ENCODE results near the gene TIGD7.

Gene TIGD7

DNA sequence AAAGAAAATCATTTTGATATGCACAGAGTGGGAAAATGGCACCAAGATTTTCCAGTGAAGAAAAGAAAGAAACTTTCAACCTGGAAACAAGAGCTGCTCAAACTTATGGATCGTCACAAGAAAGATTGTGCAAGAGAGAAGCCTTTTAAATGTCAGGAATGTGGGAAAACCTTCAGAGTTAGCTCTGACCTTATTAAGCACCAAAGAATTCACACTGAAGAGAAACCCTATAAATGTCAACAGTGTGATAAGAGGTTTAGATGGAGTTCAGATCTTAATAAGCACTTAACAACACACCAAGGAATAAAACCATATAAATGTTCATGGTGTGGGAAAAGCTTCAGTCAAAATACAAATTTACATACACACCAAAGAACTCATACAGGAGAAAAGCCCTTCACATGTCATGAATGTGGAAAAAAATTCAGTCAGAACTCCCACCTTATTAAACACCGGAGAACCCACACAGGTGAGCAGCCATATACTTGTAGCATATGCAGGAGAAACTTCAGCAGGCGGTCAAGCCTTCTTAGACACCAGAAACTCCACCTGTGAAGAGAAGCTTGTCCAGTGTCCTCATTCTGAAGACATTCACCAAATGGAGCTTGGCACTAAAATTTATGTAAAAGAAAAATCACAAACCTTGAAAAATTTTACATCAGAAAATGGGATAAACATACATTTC, 12.2 kb upstream of the TIGD7 start:
- TF ChIP-seq POLR2AphosphoS5 (IDR thresholded peaks at IDR 0.05; ENCODE audit: low read depth, low read length) = no peak
- no peak for TF ChIP-seq SPI1 (IDR thresholded peaks at IDR 0.05; ENCODE audit: low read depth, low read length)
- no peak for TF ChIP-seq TAF1 (IDR thresholded peaks at IDR 0.05; ENCODE audit: low read depth, low read length)
- TF ChIP-seq POLR2A (IDR thresholded peaks at IDR 0.05; ENCODE audit: low read depth, low read length) = no peak
- TF ChIP-seq POU2F2 (IDR thresholded peaks at IDR 0.05; ENCODE audit: low read depth, low read length) = no peak
- no peak for TF ChIP-seq PAX5 (IDR thresholded peaks at IDR 0.05; ENCODE audit: insufficient read depth, low read length, severe bottlenecking)
- FAIRE-seq (no peak), DNase-seq (ENCODE audit: insufficient read length, low spot score) (no peak)

DNA sequence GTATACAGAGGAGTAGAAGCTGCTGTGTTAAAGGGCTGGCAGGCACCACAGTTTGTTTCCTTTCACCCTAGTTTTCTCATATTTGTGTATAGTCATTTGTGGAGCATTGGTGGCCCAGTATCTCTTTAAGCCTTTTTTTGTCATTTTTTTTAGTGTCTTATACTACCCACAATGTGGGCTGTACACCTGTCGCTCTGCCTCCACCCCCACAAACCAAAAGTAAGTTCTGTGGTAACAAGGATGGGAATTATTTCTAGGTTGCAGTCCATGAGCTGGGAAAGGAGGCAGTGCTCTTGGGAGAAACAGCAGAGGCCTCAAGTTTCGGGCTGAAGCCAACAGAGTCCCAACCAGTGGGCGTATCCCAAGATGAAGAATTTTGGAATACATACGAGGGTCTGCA, 6.3 kb upstream of the TIGD7 start:
- FAIRE-seq = no peak
- no peak for DNase-seq (ENCODE audit: insufficient read length, low spot score)
- TF ChIP-seq SPI1 (IDR thresholded peaks at IDR 0.05; ENCODE audit: low read depth, low read length) = no peak
- no peak for TF ChIP-seq POU2F2 (IDR thresholded peaks at IDR 0.05; ENCODE audit: low read depth, low read length)
- no peak for TF ChIP-seq TAF1 (IDR thresholded peaks at IDR 0.05; ENCODE audit: low read depth, low read length)
- no peak for TF ChIP-seq PAX5 (IDR thresholded peaks at IDR 0.05; ENCODE audit: insufficient read depth, low read length, severe bottlenecking)
- no peak for TF ChIP-seq POLR2A (IDR thresholded peaks at IDR 0.05; ENCODE audit: low read depth, low read length)
- no peak for TF ChIP-seq POLR2AphosphoS5 (IDR thresholded peaks at IDR 0.05; ENCODE audit: low read depth, low read length)

DNA sequence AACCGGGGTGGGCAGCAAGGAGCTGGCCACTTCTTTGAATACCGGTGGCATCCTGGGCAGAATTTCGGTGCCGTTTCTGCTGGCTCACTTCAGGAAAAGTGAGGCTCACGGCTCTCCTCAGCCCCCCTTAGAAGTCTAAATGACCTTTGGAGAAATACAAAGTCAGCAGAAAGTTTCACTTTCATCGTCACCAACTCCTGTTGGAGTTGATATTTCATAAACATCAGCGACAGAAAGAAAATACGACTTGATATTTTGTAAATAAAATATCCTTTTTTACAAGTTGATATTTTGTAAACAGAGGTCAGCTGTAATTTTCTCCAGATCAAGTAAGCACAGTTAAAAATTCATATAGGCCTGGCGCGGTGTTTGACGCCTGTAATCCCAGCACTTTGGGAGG, 848 bp upstream of the TIGD7 start:
- FAIRE-seq (no peak), DNase-seq (ENCODE audit: insufficient read length, low spot score) (no peak)
- TF ChIP-seq POU2F2 (IDR thresholded peaks at IDR 0.05; ENCODE audit: low read depth, low read length) (no peak), POLR2A (IDR thresholded peaks at IDR 0.05; ENCODE audit: low read depth, low read length) (no peak), SPI1 (IDR thresholded peaks at IDR 0.05; ENCODE audit: low read depth, low read length) (no peak), PAX5 (IDR thresholded peaks at IDR 0.05; ENCODE audit: insufficient read depth, low read length, severe bottlenecking) (no peak), POLR2AphosphoS5 (IDR thresholded peaks at IDR 0.05; ENCODE audit: low read depth, low read length) (no peak)

DNA sequence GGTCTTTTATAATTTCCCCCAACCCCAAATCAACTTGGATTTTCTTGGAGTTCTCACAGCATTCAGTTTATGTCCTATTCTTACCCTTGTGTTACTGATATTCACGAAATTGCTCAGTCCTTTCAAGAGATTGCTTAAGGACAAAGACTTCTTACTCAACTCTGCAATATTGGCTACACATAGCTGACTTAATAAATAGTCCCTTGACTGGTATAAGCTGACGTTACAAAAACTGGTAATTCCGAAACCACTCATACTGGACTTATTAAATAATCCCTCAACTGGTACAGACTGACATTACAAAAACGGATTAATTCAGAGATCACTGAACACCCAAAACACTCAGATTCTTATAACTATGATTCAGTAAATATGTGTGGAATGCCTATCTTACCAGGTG, 860 bp downstream of the TIGD7 start:
- no peak for TF ChIP-seq TAF1 (IDR thresholded peaks at IDR 0.05; ENCODE audit: low read depth, low read length)
- TF ChIP-seq POLR2AphosphoS5 (IDR thresholded peaks at IDR 0.05; ENCODE audit: low read depth, low read length) = no peak
- TF ChIP-seq PAX5 (IDR thresholded peaks at IDR 0.05; ENCODE audit: insufficient read depth, low read length, severe bottlenecking) = no peak
- no peak for TF ChIP-seq POLR2A (IDR thresholded peaks at IDR 0.05; ENCODE audit: low read depth, low read length)
- TF ChIP-seq SPI1 (IDR thresholded peaks at IDR 0.05; ENCODE audit: low read depth, low read length) = no peak
- TF ChIP-seq POU2F2 (IDR thresholded peaks at IDR 0.05; ENCODE audit: low read depth, low read length) = no peak
- FAIRE-seq (no peak), DNase-seq (ENCODE audit: insufficient read length, low spot score) (no peak)

DNA sequence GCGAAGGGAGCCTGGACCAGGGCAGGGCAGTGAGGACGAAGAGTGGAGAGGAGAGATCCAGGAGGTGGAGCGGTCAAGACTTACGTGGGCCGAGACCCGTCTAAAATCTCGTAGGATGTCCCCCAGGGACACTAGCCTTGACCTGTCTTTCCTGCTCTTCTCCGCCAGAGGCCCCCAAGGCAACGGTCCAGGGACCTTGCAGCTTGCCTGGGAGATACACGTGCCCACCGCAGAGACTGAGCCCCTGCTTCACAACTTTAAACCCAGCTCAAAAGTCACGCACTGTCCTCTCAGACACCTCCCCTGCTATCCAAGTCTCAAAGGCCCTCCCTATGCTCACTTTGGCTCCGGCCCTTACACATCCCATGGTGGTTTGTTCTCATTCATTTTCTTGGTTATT, 9.4 kb downstream of the TIGD7 start:
- no peak for TF ChIP-seq POU2F2 (IDR thresholded peaks at IDR 0.05; ENCODE audit: low read depth, low read length)
- TF ChIP-seq TAF1 (IDR thresholded peaks at IDR 0.05; ENCODE audit: low read depth, low read length) = no peak
- no peak for TF ChIP-seq POLR2AphosphoS5 (IDR thresholded peaks at IDR 0.05; ENCODE audit: low read depth, low read length)
- no peak for TF ChIP-seq SPI1 (IDR thresholded peaks at IDR 0.05; ENCODE audit: low read depth, low read length)
- TF ChIP-seq POLR2A (IDR thresholded peaks at IDR 0.05; ENCODE audit: low read depth, low read length) = no peak
- TF ChIP-seq PAX5 (IDR thresholded peaks at IDR 0.05; ENCODE audit: insufficient read depth, low read length, severe bottlenecking) = no peak
- DNase-seq (ENCODE audit: insufficient read length, low spot score) = no peak
- FAIRE-seq = no peak

DNA sequence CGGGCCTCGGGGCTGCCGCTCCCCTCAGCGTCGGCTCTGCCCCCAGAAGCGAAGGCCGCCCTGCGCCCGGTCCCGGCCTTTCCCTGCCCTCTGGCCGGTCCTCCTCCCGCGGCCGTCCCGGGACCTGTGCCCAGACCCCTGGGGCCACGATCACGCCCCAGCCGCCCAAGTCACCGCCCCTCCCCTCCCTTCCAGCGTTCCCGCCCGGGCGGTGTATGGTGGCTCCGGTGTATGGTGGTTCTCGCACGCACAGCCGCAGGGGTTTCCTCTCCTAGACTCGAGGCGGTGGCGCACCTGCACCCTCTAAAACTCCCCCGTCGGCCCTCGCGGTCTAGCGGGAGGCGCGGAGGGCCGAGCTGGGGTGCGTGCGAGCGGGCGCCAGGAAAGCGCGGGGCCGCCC, 10.0 kb downstream of the TIGD7 start:
- no peak for FAIRE-seq
- TF ChIP-seq POLR2A (IDR thresholded peaks at IDR 0.05; ENCODE audit: low read depth, low read length) = no peak
- no peak for TF ChIP-seq POLR2AphosphoS5 (IDR thresholded peaks at IDR 0.05; ENCODE audit: low read depth, low read length)
- TF ChIP-seq PAX5 (IDR thresholded peaks at IDR 0.05; ENCODE audit: insufficient read depth, low read length, severe bottlenecking) = no peak
- no peak for TF ChIP-seq SPI1 (IDR thresholded peaks at IDR 0.05; ENCODE audit: low read depth, low read length)
- no peak for TF ChIP-seq TAF1 (IDR thresholded peaks at IDR 0.05; ENCODE audit: low read depth, low read length)
- TF ChIP-seq POU2F2 (IDR thresholded peaks at IDR 0.05; ENCODE audit: low read depth, low read length) = no peak
- DNase-seq (ENCODE audit: insufficient read length, low spot score) = no peak

DNA sequence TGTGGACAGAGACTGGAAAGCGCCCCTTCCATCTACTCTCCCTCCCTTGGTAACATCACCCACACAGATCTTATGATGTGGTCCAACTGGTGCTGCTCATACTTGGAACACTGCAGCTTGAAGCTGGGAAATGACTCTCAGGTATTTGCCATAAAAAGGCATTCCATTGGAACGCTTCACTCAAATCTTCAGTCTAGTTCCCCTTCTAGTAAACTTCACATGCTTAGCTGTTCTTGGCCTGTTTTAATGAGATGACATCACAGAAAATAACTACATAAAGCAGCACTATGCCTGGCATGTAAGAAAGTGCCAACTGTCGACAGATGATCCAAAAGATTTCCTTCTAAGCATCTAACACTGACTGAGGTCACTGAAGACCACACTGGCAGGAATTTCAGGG, 12.6 kb downstream of the TIGD7 start:
- DNase-seq (ENCODE audit: insufficient read length, low spot score) (no peak), FAIRE-seq (no peak)
- no peak for TF ChIP-seq POLR2A (IDR thresholded peaks at IDR 0.05; ENCODE audit: low read depth, low read length)
- TF ChIP-seq PAX5 (IDR thresholded peaks at IDR 0.05; ENCODE audit: insufficient read depth, low read length, severe bottlenecking) = no peak
- no peak for TF ChIP-seq TAF1 (IDR thresholded peaks at IDR 0.05; ENCODE audit: low read depth, low read length)
- no peak for TF ChIP-seq POLR2AphosphoS5 (IDR thresholded peaks at IDR 0.05; ENCODE audit: low read depth, low read length)
- TF ChIP-seq POU2F2 (IDR thresholded peaks at IDR 0.05; ENCODE audit: low read depth, low read length) = no peak
- no peak for TF ChIP-seq SPI1 (IDR thresholded peaks at IDR 0.05; ENCODE audit: low read depth, low read length)

DNA sequence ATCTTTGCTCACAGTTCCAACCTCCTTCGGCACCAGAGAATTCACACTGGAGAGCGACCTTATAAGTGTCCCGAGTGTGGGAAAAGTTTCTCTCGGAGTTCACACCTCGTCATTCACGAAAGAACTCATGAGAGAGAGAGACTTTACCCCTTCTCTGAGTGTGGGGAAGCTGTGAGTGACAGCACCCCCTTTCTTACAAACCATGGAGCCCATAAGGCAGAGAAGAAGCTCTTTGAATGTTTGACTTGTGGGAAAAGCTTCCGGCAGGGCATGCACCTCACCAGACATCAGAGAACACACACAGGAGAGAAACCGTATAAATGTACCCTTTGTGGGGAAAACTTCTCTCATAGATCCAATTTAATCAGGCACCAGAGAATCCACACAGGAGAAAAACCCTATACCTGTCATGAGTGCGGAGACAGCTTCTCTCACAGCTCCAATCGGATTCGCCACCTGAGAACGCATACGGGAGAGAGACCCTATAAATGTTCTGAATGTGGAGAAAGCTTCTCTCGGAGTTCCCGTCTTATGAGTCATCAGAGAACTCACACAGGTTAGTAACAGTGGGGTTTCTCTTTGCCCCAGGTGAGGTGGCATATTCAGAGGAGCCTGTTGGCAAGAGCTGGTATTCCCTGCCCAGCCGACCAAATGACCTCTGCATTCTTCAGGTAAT, 15.1 kb downstream of the TIGD7 start:
- DNase-seq (ENCODE audit: insufficient read length, low spot score) (no peak), FAIRE-seq (no peak)
- TF ChIP-seq TAF1 (IDR thresholded peaks at IDR 0.05; ENCODE audit: low read depth, low read length) = no peak
- TF ChIP-seq POLR2A (IDR thresholded peaks at IDR 0.05; ENCODE audit: low read depth, low read length) = no peak
- no peak for TF ChIP-seq POLR2AphosphoS5 (IDR thresholded peaks at IDR 0.05; ENCODE audit: low read depth, low read length)
- TF ChIP-seq POU2F2 (IDR thresholded peaks at IDR 0.05; ENCODE audit: low read depth, low read length) = no peak
- TF ChIP-seq PAX5 (IDR thresholded peaks at IDR 0.05; ENCODE audit: insufficient read depth, low read length, severe bottlenecking) = no peak
- no peak for TF ChIP-seq SPI1 (IDR thresholded peaks at IDR 0.05; ENCODE audit: low read depth, low read length)

DNA sequence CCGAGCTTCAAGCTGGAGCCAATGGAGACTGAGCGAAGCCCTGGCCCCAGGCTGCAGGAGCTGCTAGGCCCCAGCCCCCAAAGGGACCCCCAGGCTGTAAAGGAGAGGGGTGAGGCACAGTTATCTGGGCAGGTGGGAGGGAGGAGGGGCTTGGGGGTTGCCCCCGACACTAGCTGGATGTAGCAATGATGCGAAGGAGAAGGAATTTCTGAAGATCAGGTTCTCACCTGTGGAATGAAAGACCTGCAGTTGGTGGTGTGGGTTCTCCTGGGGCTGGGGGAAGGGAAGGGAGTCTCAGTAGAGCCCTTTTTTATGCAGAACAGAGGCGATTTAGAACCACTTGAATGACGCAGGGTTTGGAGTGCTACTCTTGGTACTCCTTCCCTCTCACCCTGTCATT, 20.1 kb downstream of the TIGD7 start:
- TF ChIP-seq SPI1 (IDR thresholded peaks at IDR 0.05; ENCODE audit: low read depth, low read length) = no peak
- no peak for TF ChIP-seq PAX5 (IDR thresholded peaks at IDR 0.05; ENCODE audit: insufficient read depth, low read length, severe bottlenecking)
- no peak for TF ChIP-seq TAF1 (IDR thresholded peaks at IDR 0.05; ENCODE audit: low read depth, low read length)
- no peak for TF ChIP-seq POU2F2 (IDR thresholded peaks at IDR 0.05; ENCODE audit: low read depth, low read length)
- FAIRE-seq = no peak
- no peak for DNase-seq (ENCODE audit: insufficient read length, low spot score)
